Measurements from ENCODE around the gene MARCHF2.

Gene MARCHF2

DNA sequence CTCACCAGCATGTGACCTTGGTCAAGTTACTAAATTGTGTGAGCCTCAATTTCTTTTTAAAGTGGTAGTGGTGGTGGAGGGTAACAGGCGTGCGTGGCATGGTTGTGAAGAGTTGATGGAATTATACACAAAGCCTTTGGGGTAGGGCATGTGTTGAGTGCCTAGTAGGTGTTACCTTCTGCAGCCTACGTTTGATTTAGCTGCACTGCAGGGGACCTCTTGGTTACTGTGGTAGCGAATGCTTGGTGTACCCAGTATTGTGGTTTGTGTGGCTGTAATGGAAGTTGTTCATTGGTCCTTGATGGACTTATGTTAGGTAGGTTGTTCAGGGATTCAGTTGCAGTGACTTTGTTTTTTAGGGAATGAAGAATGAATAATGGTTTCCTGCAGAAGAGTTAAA, 64.8 kb downstream of the MARCHF2 start:
- no peak for DNase-seq (ENCODE audit: low spot score)

DNA sequence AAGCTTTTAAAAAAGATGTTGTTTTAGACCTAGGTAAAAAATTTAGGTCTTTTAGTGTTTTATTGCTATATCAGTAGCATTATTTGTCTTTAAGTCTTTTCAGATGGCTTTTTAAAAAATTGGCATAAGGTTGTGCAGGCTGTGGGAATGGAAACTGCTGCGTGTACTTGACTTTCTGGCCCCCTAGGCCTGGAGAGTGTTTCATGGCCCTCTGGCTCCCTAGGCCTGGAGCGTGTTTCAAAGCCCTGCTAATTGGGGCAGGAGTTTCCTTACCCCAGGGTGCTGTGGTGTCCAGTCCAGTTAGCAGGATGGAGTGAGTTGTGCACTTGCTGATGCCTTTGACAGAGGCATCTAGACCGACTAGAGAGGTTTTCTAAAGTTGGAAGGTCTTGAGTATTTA, 65.5 kb downstream of the MARCHF2 start:
- DNase-seq (ENCODE audit: low spot score): no peak

DNA sequence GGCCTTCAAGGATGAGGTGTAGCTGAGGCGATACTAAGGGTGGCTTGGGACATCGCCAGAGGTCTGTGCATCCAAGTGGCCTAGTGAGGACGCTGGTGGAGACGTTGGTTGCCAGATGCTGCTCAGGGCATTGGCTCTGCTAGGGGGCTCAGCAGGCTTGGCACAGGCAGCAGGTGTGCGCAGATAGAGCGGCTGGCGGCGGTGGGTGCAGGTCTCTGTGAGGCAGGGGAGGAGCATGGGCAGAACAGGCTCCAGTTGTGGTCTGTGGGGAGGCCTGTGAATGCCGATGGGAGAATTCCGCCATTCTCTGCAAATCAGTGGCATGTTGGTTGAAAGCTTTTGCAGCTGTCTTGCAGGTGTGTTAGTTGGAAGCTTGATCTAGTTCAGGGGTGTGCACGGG, 68.1 kb downstream of the MARCHF2 start:
- no peak for DNase-seq (ENCODE audit: low spot score)

DNA sequence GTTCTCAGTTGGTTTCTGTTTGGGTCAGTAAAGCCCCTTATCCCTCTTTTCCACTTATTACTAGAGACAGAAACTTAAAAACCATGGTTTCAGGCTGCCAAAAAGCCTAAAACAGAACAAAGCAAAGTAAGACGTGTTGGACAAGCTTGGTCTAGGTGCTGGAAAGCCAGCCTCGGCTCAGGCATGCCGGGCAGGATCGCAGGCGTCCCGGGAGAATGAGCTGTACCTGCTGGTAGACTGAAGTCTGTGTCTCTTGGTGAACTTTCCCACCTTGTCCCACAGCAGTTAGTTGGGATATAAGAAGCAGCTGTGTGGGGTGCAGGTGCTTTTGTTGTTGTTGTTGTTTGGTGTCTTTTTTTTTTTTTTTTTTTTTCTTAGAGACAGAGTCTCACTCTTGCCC, 68.5 kb downstream of the MARCHF2 start:
- DNase-seq (ENCODE audit: low spot score): no peak

DNA sequence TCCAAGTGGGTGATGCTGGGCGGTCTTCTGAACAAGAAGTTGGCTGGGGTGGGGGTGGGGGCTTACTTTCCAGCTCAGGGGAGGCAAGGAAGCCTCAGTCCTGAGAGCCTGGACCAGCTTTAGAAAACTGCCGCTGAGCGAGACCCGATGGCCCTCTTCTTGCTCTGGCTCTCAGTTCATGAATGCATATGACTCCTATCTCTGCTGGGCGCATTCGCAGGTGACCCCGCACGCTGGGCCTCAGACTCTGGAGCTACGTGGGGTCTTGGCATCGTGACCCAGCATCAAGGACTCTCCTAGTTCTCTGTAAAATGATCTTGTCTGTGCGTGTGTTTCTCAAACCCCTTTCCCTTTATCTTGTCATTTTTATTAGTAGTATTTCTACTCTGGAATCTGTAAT, 69.6 kb downstream of the MARCHF2 start:
- DNase-seq (ENCODE audit: low spot score): no peak

DNA sequence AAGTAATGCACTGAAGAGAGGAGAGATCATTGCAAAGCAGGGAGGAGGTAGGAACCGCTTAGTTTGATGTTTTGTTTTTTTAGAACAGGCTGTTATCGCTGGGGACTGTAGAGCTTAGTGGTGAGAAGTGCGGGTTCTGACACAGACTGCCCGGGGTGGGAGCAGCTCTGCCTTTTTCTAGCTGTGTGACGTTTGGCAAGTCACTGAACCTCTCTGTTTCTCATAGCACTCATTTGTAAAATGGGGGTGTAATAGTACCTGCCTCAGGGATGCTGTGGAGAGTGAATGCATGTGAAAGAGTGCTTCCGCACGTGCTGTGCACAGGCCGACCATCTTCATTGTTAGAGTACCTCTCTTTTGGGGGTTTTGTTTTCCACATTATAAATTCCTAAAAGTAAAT, 70.1 kb downstream of the MARCHF2 start:
- DNase-seq (ENCODE audit: low spot score): no peak

DNA sequence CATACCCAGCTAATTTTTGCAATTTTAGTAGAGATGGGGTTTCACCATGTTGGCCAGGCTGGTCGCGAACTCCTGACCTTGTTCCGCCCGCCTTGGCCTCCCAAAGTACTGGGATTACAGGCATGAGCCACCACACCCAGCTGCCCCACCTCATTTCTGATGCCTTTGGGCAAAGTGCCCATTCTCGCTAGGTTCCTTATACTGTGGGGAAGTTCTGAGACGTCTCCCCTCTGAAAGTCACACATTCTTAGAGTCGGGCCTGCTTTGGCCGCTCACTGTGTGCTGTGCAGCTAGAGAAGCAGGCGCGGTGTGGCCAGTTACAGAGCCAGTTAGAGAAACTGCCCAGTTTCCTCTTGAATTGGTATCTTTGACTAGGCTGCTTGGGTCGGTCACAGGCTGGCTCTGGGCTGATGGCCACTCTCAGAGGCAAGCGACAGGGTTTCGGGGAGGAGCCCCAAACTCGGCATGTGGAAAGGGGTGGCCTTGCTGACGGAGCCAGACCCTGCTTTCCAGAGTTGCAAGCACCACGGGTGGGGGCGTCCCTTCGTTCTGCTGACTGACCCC, 71.3 kb downstream of the MARCHF2 start:
- no peak for DNase-seq (ENCODE audit: low spot score)

DNA sequence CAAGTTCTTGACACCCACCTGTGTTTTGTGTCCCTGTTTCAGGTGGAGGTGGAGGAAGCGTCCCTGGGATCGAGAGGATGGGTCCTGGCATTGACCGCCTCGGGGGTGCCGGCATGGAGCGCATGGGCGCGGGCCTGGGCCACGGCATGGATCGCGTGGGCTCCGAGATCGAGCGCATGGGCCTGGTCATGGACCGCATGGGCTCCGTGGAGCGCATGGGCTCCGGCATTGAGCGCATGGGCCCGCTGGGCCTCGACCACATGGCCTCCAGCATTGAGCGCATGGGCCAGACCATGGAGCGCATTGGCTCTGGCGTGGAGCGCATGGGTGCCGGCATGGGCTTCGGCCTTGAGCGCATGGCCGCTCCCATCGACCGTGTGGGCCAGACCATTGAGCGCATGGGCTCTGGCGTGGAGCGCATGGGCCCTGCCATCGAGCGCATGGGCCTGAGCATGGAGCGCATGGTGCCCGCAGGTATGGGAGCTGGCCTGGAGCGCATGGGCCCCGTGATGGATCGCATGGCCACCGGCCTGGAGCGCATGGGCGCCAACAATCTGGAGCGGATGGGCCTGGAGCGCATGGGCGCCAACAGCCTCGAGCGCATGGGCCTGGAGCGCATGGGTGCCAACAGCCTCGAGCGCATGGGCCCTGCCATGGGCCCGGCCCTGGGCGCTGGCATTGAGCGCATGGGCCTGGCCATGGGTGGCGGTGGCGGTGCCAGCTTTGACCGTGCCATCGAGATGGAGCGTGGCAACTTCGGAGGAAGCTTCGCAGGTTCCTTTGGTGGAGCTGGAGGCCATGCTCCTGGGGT, 72.7 kb downstream of the MARCHF2 start:
- no peak for DNase-seq (ENCODE audit: low spot score)

DNA sequence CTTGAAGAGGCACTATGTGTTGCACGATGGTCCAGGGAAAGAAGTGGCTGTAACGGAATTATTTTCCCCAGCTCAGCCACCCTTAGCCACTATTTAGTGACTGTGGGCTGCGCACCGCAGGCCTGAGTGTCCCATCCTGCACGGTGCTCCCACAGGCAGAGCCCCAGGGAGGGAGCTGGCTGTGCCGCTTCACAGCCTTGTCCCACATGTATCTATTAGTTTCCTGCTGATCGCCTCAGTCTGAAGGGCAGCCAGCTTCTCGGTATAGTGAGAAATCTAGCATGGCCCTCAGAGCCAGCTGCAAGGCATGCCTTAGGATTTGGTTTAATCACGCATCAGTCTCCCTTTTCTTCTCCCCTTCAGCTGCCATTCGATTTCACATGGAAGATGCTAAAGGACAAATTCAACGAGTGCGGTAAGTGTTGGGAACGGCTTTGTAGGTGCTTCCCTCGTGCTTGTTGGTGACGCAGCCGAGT, 73.6 kb downstream of the MARCHF2 start:
- no peak for DNase-seq (ENCODE audit: low spot score)

DNA sequence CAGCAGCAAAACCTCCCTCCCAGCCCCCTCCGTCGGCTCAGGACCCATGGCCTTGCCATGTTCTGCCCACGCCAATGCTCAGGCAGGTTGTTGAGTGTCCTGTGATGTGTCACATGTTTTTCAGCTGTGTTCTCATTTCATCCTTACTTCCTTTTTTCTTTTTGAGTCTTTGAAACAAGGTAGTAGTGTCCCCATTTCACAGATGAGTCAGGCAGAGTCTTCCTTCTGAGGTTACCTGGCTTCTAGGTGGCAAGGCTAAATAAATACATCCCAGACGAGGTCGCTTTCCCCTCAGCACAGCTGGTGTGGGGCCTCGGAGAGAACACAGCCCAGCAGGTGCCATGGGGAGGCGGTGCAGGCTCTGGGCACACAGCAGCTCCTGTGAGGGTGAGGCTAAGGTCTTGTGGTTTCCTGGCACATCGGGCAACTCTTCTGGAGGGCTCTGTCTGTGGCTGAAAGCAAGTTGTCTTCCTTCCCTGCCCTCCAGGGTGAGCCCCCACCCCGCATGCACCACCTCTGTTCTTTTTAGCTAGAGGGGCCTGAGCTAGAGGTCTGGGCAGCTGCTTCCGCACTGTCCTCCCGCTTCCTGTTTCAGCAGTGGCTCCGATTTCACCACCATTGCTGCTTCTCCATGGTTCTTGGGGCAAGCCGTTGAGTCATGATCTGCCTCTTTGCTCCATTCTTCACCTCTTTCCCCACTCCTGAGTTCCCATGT, 74.2 kb downstream of the MARCHF2 start:
- no peak for DNase-seq (ENCODE audit: low spot score)

DNA sequence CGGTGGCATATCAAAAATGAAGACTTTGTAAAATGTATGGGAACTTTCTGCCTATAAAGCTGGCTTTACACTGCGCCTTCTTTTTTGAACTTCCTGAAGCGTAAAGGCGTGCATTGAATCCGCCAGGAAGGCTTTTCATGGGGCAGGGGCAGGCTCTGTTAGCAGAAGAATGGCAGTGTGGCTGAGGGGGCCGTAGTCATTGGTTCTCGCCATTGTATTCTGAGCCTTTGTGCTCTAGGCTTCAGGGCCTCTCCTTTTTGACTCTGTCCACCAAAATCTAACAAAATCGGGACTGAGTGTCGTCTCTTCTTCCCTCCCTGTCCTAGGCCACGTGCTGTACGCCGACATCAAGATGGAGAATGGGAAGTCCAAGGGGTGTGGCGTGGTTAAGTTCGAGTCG, 75.3 kb downstream of the MARCHF2 start:
- DNase-seq (ENCODE audit: low spot score): no peak

Measured in AG08395 (cell line).